GM12878 (cell line): Measurements from ENCODE around the gene CNNM3. TPM values are rescaled to one million over a fixed set of nuclear protein-coding genes. Genes with fewer than 3 reads are reported as not detected.

Experiments
- ATF7 ChIP-seq: fragments of 450-650 bp; IDR thresholded peaks from 2 replicates; pipeline ENCODE4 v1.6.1; 2016; ENCODE audit warnings: low read depth, mild to moderate bottlenecking
- BACH1 ChIP-seq: fragments of 450-650 bp; IDR thresholded peaks from 2 replicates; pipeline ENCODE4 v1.6.1; 2017; ENCODE audit warnings: mild to moderate bottlenecking, borderline replicate concordance
- BMI1 ChIP-seq: fragments of 450-650 bp; IDR thresholded peaks from 2 replicates; pipeline ENCODE4 v1.6.1; 2016; ENCODE audit warnings: mild to moderate bottlenecking, moderate library complexity, borderline replicate concordance
- CHD2 ChIP-seq: IDR thresholded peaks from 2 replicates; pipeline ENCODE4 v1.6.1; 2011; ENCODE audit warnings: low read depth, low read length, improper control_type of control experiment, borderline replicate concordance
- CREM ChIP-seq: IDR thresholded peaks from 2 replicates; pipeline ENCODE4 v1.6.1; 2014; ENCODE audit warnings: antibody characterized with exemption, low read depth
- DPF2 ChIP-seq: fragments of 450-650 bp; IDR thresholded peaks from 2 replicates; pipeline ENCODE4 v1.6.1; 2017; ENCODE audit warnings: mild to moderate bottlenecking
- ESRRA ChIP-seq: IDR thresholded peaks from 2 replicates; pipeline ENCODE4 v1.6.1; 2012; ENCODE audit warnings: mild to moderate bottlenecking, low read length, improper control_type of control experiment
- FOXM1 ChIP-seq: IDR thresholded peaks from 2 replicates; pipeline ENCODE4 v1.6.1; 2012; ENCODE audit warnings: low read depth, mild to moderate bottlenecking, inconsistent platforms, low read length, moderate library complexity
- KLF5 ChIP-seq: fragments of 450-650 bp; IDR thresholded peaks from 2 replicates; pipeline ENCODE4 v1.6.1; 2014; ENCODE audit warnings: mild to moderate bottlenecking; ENCODE audit not compliant: partially characterized antibody
- MEF2A ChIP-seq: IDR thresholded peaks from 2 replicates; pipeline ENCODE4 v1.6.1; 2011; ENCODE audit warnings: low read depth, mild to moderate bottlenecking, low read length, moderate library complexity; ENCODE audit not compliant: insufficient read depth
- MEF2B ChIP-seq: fragments of 450-650 bp; IDR thresholded peaks from 2 replicates; pipeline ENCODE4 v1.6.1; 2018; ENCODE audit warnings: mild to moderate bottlenecking, moderate library complexity; ENCODE audit not compliant: partially characterized antibody, poor library complexity, severe bottlenecking
- NR2C1 ChIP-seq: fragments of 450-650 bp; IDR thresholded peaks from 2 replicates; pipeline ENCODE4 v1.6.1; 2017; ENCODE audit warnings: antibody characterized with exemption, mild to moderate bottlenecking, moderate library complexity
- NR2F1 ChIP-seq: fragments of 450-650 bp; conservative IDR thresholded peaks from 2 replicates; pipeline ENCODE4 v1.6.1; 2017; ENCODE audit warnings: mild to moderate bottlenecking
- PML ChIP-seq: IDR thresholded peaks from 2 replicates; pipeline ENCODE4 v1.6.1; 2012; ENCODE audit warnings: low read length, inconsistent platforms
- POLR2AphosphoS2 ChIP-seq: IDR thresholded peaks from 2 replicates; pipeline ENCODE4 v1.6.1; 2011; ENCODE audit warnings: low read depth, mild to moderate bottlenecking, low read length, improper control_type of control experiment, moderate library complexity
- POU2F2 ChIP-seq: IDR thresholded peaks from 3 replicates; pipeline ENCODE4 v1.6.1; 2011; ENCODE audit warnings: low read depth, mild to moderate bottlenecking, low read length, borderline replicate concordance
- RB1 ChIP-seq: fragments of 450-650 bp; formaldehyde crosslinking; IDR thresholded peaks from 2 replicates; pipeline ENCODE4 v1.6.1; 2017; ENCODE audit warnings: mild to moderate bottlenecking, borderline replicate concordance
- RUNX3 ChIP-seq: IDR thresholded peaks from 2 replicates; pipeline ENCODE4 v1.6.1; 2012; ENCODE audit warnings: low read length, inconsistent platforms
- SMC3 ChIP-seq: IDR thresholded peaks from 2 replicates; pipeline ENCODE4 v1.6.1; 2011; ENCODE audit warnings: low read length, improper control_type of control experiment, borderline replicate concordance
- SP1 ChIP-seq: IDR thresholded peaks from one replicate; pipeline ENCODE4 v1.6.1; 2011; ENCODE audit warnings: low read depth, low read length
- SPI1 ChIP-seq: IDR thresholded peaks from 2 replicates; pipeline ENCODE4 v1.6.1; 2011; ENCODE audit warnings: low read depth, mild to moderate bottlenecking, low read length, moderate library complexity, borderline replicate concordance; ENCODE audit not compliant: insufficient read depth
- SREBF2 ChIP-seq: IDR thresholded peaks from 2 replicates; pipeline ENCODE4 v1.6.1; 2012; ENCODE audit warnings: mild to moderate bottlenecking, low read length
- SRF ChIP-seq, 2 experiments: IDR thresholded peaks; 2 replicates each; pipeline ENCODE4 v1.6.1; 2011; ENCODE audit warnings: low read depth in 2 of 2, low read length in 2 of 2, mild to moderate bottlenecking in 1 of 2, moderate library complexity in 1 of 2
- ZNF24 ChIP-seq: fragments of 450-650 bp; IDR thresholded peaks from 2 replicates; pipeline ENCODE4 v1.6.1; 2017; ENCODE audit warnings: antibody characterized with exemption, mild to moderate bottlenecking
- ZNF274 ChIP-seq: IDR thresholded peaks from one replicate; pipeline ENCODE4 v1.8.0; 2011; ENCODE audit not compliant: insufficient read length, insufficient read depth
- ZNF384 ChIP-seq: IDR thresholded peaks from 2 replicates; pipeline ENCODE4 v1.6.1; 2012; ENCODE audit warnings: low read depth, mild to moderate bottlenecking, low read length, improper control_type of control experiment, borderline replicate concordance
- polyA plus RNA-seq, 11 experiments: library from polyadenylated mRNA; depleted of rRNA in 4 of 11; unstranded in 6 of 11; stranded (reverse) in 5 of 11; fragments of >200 nt; fragmentation: Nextera tagmentation in 4 of 11; fragmentation: Illumina TruSeq in 1 of 11; extraction: Ambion mirVana in 4 of 11; extraction: Trizol in 1 of 11; gene quantifications; 1 replicate in 1 of 11; 2 replicates in 10 of 11; pipeline versions ENCODE4 v1.2.1 to v1.2.3, GENCODE V29; 2011 to 2016; ENCODE audit warnings: inconsistent platforms in 2 of 11, missing spikeins in 2 of 11, low read depth in 1 of 11
- total RNA-seq, 4 experiments: library from RNA; depleted of rRNA in 3 of 4; stranded (reverse); fragments of >200 nt in 3 of 4; fragmentation: Illumina TruSeq in 1 of 4; extraction: Trizol in 1 of 4; gene quantifications; 2 replicates each; pipeline versions ENCODE4 v1.2.1 to v1.2.3, GENCODE V29; 2013 to 2021
- TF ChIP-seq, protein P1 (sequence below): fragments of 450-650 bp; formaldehyde crosslinking; IDR thresholded peaks from 2 replicates; pipeline ENCODE4 v1.5.0; 2022; ENCODE audit warnings: mild to moderate bottlenecking, missing genetic modification characterization
- TF ChIP-seq, protein P2 (sequence below): fragments of 450-650 bp; IDR thresholded peaks from 2 replicates; pipeline ENCODE4 v1.6.1; 2017; ENCODE audit warnings: mild to moderate bottlenecking

Gene CNNM3
- total and polyA plus RNA-seq, 10 of the 15 experiments (the other 5 are each of a cell fraction or from before 2014, with no cell fraction given) = 0.72 to 14.3 (median 4.0) TPM

GRCh38 chr2:96869822-96870625, 54.0 kb downstream of the CNNM3 start, which contains the start of gene SEMA4C (continued):
- TF ChIP-seq PML (no peak), MEF2B (peak; percentile 54), BACH1 (peak; percentile 59; the same call in 1 of the 2 replicates), SRF (IDR thresholded peaks at IDR 0.05; ENCODE audit: low read depth in 2 of 2, low read length in 2 of 2) (no peak), SP1 (no peak), ZNF274 (no peak), RUNX3 (no peak), ESRRA (no peak), ZNF384 (no peak), NR2C1 (no peak), ZNF24 (no peak), CREM (peak; percentile 62; the same call in 1 of the 2 replicates), FOXM1 (no peak), DPF2 (peak; percentile 53), SPI1 (no peak), KLF5 (no peak), NR2F1 (peak; percentile 84), POLR2AphosphoS2 (no peak), ATF7 (no peak), BMI1 (no peak), MEF2A (no peak), SREBF2 (no peak), SMC3 (no peak), RB1 (peak; percentile 52; the same call in 1 of the 2 replicates), POU2F2 (no peak), CHD2 (no peak)
- TF ChIP-seq, protein P1, sequence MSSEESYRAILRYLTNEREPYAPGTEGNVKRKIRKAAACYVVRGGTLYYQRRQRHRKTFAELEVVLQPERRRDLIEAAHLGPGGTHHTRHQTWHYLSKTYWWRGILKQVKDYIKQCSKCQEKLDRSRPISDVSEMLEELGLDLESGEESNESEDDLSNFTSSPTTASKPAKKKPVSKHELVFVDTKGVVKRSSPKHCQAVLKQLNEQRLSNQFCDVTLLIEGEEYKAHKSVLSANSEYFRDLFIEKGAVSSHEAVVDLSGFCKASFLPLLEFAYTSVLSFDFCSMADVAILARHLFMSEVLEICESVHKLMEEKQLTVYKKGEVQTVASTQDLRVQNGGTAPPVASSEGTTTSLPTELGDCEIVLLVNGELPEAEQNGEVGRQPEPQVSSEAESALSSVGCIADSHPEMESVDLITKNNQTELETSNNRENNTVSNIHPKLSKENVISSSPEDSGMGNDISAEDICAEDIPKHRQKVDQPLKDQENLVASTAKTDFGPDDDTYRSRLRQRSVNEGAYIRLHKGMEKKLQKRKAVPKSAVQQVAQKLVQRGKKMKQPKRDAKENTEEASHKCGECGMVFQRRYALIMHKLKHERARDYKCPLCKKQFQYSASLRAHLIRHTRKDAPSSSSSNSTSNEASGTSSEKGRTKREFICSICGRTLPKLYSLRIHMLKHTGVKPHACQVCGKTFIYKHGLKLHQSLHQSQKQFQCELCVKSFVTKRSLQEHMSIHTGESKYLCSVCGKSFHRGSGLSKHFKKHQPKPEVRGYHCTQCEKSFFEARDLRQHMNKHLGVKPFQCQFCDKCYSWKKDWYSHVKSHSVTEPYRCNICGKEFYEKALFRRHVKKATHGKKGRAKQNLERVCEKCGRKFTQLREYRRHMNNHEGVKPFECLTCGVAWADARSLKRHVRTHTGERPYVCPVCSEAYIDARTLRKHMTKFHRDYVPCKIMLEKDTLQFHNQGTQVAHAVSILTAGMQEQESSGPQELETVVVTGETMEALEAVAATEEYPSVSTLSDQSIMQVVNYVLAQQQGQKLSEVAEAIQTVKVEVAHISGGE = no peak
- TF ChIP-seq, protein P2, sequence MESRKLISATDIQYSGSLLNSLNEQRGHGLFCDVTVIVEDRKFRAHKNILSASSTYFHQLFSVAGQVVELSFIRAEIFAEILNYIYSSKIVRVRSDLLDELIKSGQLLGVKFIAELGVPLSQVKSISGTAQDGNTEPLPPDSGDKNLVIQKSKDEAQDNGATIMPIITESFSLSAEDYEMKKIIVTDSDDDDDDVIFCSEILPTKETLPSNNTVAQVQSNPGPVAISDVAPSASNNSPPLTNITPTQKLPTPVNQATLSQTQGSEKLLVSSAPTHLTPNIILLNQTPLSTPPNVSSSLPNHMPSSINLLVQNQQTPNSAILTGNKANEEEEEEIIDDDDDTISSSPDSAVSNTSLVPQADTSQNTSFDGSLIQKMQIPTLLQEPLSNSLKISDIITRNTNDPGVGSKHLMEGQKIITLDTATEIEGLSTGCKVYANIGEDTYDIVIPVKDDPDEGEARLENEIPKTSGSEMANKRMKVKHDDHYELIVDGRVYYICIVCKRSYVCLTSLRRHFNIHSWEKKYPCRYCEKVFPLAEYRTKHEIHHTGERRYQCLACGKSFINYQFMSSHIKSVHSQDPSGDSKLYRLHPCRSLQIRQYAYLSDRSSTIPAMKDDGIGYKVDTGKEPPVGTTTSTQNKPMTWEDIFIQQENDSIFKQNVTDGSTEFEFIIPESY = no peak
